GM23248 (cell line): ENCODE data around the gene KLC1.

Experiments
- EZH2 ChIP-seq: fragments of 200-600 bp; sonication (generic); IDR thresholded peaks from 2 replicates; pipeline ENCODE4 v1.6.1; 2018; ENCODE audit warnings: antibody characterized with exemption, mild to moderate bottlenecking; ENCODE audit not compliant: insufficient read depth, poor library complexity, severe bottlenecking
- EZH2phosphoT487 ChIP-seq: fragments of 200-600 bp; sonication (generic); IDR thresholded peaks from 2 replicates; pipeline ENCODE4 v1.6.1; 2018; ENCODE audit warnings: antibody characterized with exemption, moderate library complexity, mild to moderate bottlenecking, low read depth; ENCODE audit not compliant: insufficient read depth

DNA sequence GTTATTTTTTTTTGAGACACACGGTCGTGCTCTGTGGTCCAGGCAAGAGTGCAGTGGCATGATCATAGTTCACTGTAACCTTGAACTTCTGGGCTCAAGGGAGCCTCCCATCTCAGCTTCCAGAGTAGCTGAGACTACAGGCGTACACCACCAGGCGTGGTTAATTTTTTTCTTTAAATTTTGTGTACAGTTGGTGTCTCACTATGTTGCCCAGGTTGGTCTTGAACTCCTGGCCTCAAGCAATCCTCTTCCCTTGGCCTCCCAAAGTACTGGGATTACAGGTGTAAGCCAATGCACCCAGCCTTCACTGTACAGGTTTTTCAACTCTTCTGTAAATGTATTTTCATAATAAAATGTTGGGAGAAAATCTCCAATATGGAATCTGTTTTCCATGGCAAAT lies 5.7 kb upstream of the KLC1 start:
- no peak for TF ChIP-seq EZH2
- no peak for TF ChIP-seq EZH2phosphoT487
